Smooth muscle cell (in vitro differentiated cells): ENCODE results near the gene RTN4R. TPM values are rescaled to one million over a fixed set of nuclear protein-coding genes. Genes with fewer than 3 reads are reported as not detected.

Experiments used
- DNase-seq: peaks from one replicate; lab custom pipeline; 2025; ENCODE audit not compliant: unreplicated experiment; lab: John Stamatoyannopoulos, UW
- H2AFZ ChIP-seq: fragments of 200-600 bp; sonication (generic); 2 replicates; pipeline ENCODE4 v1.6.0; 2016; ENCODE audit warnings: antibody characterized with exemption, low read depth, mild to moderate bottlenecking
- H3F3A ChIP-seq: fragments of 200-600 bp; sonication (generic); 2 replicates; pipeline ENCODE4 v1.6.0; 2017; ENCODE audit warnings: antibody characterized with exemption, low read depth
- H3K27ac ChIP-seq: fragments of 200-600 bp; sonication (generic); 2 replicates; pipeline ENCODE4 v1.5.1; 2016; ENCODE audit warnings: low read depth, mild to moderate bottlenecking
- H3K27me3 ChIP-seq: fragments of 200-600 bp; sonication (generic); 2 replicates; pipeline ENCODE4 v1.6.1; 2016; ENCODE audit warnings: low read depth, mild to moderate bottlenecking
- H3K36me3 ChIP-seq: fragments of 200-600 bp; sonication (generic); 2 replicates; pipeline ENCODE4 v1.5.1; 2016; ENCODE audit warnings: low read depth
- H3K4me1 ChIP-seq: fragments of 200-600 bp; sonication (generic); 2 replicates; pipeline ENCODE4 v1.5.1; 2016; ENCODE audit warnings: low read depth
- H3K4me2 ChIP-seq: fragments of 200-600 bp; sonication (generic); 2 replicates; pipeline ENCODE4 v1.6.0; 2016; ENCODE audit warnings: mild to moderate bottlenecking
- H3K4me3 ChIP-seq: fragments of 200-600 bp; sonication (generic); 2 replicates; pipeline ENCODE4 v1.5.1; 2016; ENCODE audit warnings: mild to moderate bottlenecking
- H3K79me2 ChIP-seq: fragments of 200-600 bp; sonication (generic); 2 replicates; pipeline ENCODE4 v1.6.0; 2016; ENCODE audit warnings: low read depth, mild to moderate bottlenecking
- H3K9ac ChIP-seq: fragments of 200-600 bp; sonication (generic); 2 replicates; pipeline ENCODE4 v1.6.0; 2016; ENCODE audit warnings: low read depth
- H3K9me3 ChIP-seq: fragments of 200-600 bp; sonication (generic); replicated peaks from 2 replicates; pipeline ENCODE4 v1.5.1; 2016; ENCODE audit warnings: low read depth
- H4K20me1 ChIP-seq: fragments of 200-600 bp; sonication (generic); 2 replicates; pipeline ENCODE4 v1.6.0; 2016; ENCODE audit warnings: low read depth
- CTCF ChIP-seq: fragments of 200-600 bp; sonication (generic); IDR thresholded peaks from 2 replicates; pipeline ENCODE4 v1.5.1; 2017; ENCODE audit warnings: borderline replicate concordance, mild to moderate bottlenecking, antibody characterized with exemption; ENCODE audit not compliant: insufficient read depth, poor library complexity, severe bottlenecking
- WGBS: methylation state at CpG from one replicate; pipeline ENCODE4 v1.1.7; 2016; ENCODE audit warnings: low lambda C conversion rate; 5-methylcytosine and 5-hydroxymethylcytosine counted together
- polyA plus RNA-seq: library from polyadenylated mRNA; unstranded; fragments of >200 nt; fragmentation: Nextera tagmentation; extraction: Ambion mirVana; gene quantifications from 2 replicates; pipeline ENCODE4 v1.2.1, GENCODE V29; 2016
- total RNA-seq: library from RNA; depleted of rRNA; stranded (reverse); fragments of >200 nt; gene quantifications from 2 replicates; pipeline ENCODE4 v1.2.3, GENCODE V29; 2014

RTN4R gene
- total and polyA plus RNA-seq, 2 experiments from 2014 or later = 1.8 to 4.7 TPM

DNA sequence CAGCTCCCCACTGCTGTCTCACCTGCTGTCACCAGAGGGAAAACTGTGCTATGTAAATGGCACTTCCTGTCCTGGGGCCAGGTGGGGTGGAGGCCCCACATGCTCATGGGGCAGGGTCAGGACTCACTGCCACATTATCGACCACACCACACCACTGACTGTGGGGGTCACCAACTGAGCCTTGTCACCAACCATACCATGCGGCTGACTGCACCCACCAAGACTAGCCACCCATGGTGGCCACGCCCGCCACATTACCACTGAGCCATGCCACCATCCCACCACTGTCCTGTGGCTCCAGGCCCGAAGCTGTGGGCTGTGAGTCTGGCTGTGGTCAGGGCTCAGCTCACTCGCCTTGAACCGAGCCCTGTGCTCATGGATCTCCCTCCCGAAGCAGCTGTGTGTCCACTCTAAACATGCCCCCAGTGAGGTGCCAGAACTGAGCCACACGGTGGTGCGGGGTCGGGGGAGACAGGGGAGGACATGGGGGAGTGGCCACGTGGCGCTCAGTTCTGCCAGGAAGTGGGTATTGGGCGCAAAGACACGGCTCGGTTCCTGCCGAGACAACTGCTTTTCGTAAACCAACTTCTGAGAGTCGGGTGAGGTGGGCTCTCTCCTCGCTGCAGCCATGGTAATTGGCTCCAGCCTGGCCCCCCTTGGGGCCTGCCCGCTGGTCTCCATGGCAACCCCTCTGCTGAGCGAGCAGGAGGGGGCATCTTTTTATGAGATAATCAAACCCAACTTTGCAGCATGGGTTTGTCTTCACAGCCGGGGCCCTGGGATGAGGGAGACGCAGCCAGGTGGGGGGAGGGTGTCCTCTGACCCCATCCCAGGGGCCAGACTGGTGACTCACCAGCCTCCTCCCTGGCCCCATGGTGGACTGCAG, 23.2 kb downstream of the RTN4R start:
- no peak for DNase-seq
- Histone ChIP-seq H3K9ac (no peak overlapping the region), H3K4me2 (no peak overlapping the region), H3K27ac (no peak overlapping the region), H3K4me3 (no peak overlapping the region), H3K9me3 (no peaks in the 10 kb centered on the region), H3K4me1 (peaks cover 31% of the 10 kb centered on the region), H3F3A (no peaks in the 10 kb centered on the region), H2AFZ (no peak overlapping the region), H4K20me1 (no peaks in the 10 kb centered on the region), H3K36me3 (no peaks in the 10 kb centered on the region), H3K27me3 (no peaks in the 10 kb centered on the region), H3K79me2 (no peaks in the 10 kb centered on the region)
- no peak for TF ChIP-seq CTCF
- WGBS = 76% methylated on average over 24 of the region's 24 CpGs

GRCh38 chr22:20244250-20244648, 23.9 kb downstream of the RTN4R start:
- Histone ChIP-seq H3K4me3 (no peak overlapping the region), H3K4me2 (no peak overlapping the region), H3K9me3 (no peaks in the 10 kb centered on the region), H4K20me1 (no peaks in the 10 kb centered on the region), H3K36me3 (no peaks in the 10 kb centered on the region), H3K79me2 (no peaks in the 10 kb centered on the region), H3F3A (no peaks in the 10 kb centered on the region), H3K27me3 (no peaks in the 10 kb centered on the region), H3K9ac (no peak overlapping the region), H2AFZ (no peak overlapping the region), H3K27ac (no peak overlapping the region), H3K4me1 (peaks cover 31% of the 10 kb centered on the region)
- no peak for DNase-seq
- WGBS = 85% methylated on average over 9 of the region's 10 CpGs
- TF ChIP-seq CTCF = no peak

GRCh38 chr22:20243537-20244249, 24.4 kb downstream of the RTN4R start:
- DNase-seq = no peak
- peaks cover 31% of the 10 kb centered on the region for H3K4me1 ChIP-seq
- peak overlapping the region; percentile 41 for H3K4me2 ChIP-seq
- no peak for TF ChIP-seq CTCF
- H3K9ac ChIP-seq = no peak overlapping the region
- H3K27ac ChIP-seq = no peak overlapping the region
- H3K36me3 ChIP-seq = no peaks in the 10 kb centered on the region
- H2AFZ ChIP-seq = no peak overlapping the region
- H3K79me2 ChIP-seq = no peaks in the 10 kb centered on the region
- H3K9me3 ChIP-seq = no peaks in the 10 kb centered on the region
- WGBS = 45% methylated on average over 13 of the region's 16 CpGs
- no peaks in the 10 kb centered on the region for H4K20me1 ChIP-seq
- H3K4me3 ChIP-seq = no peak overlapping the region
- H3F3A ChIP-seq = no peaks in the 10 kb centered on the region
- no peaks in the 10 kb centered on the region for H3K27me3 ChIP-seq
